Islet precursor cell (in vitro differentiated cells): Measurements from ENCODE around the gene RNF169.
A peak's percentile ranks its signal among the peaks of the same experiment; 100 is the strongest.
"Not testable (repeated sequence)": the region's sequence is repeated elsewhere in the genome, so short reads cannot be mapped to it uniquely, and the experiment has no call there.

Experiments used
- DNase-seq: peaks from one replicate; pipeline ENCODE4 v3.0.0-alpha.2; 2018

The RNF169 gene

GRCh38 chr11:74729397-74729796 is 19.3 kb upstream of the RNF169 start:
- DNase-seq: no peak

GRCh38 chr11:74730571-74731260 is 17.9 kb upstream of the RNF169 start:
- DNase-seq: peak; percentile 44

- DNase-seq: peak; percentile 64
Observed at GRCh38 chr11:74731301-74732094, 17.2 kb upstream of the RNF169 start, which contains the start of gene CHRDL2. CHRDL2 (minus strand) TSS chr11:74731426; CDS start chr11:74730888, 538 bp downstream.

- DNase-seq: no peak
Observed at GRCh38 chr11:74734559-74734925, 14.1 kb upstream of the RNF169 start.

GRCh38 chr11:74735365-74735928 is 13.2 kb upstream of the RNF169 start:
- DNase-seq: no peak

GRCh38 chr11:74736031-74736430 is 12.6 kb upstream of the RNF169 start:
- no peak for DNase-seq

- peak; percentile 74 for DNase-seq
Observed at GRCh38 chr11:74739546-74740270, 8.9 kb upstream of the RNF169 start.

- no peak for DNase-seq
Observed at GRCh38 chr11:74742070-74742469, 6.6 kb upstream of the RNF169 start.

- peak; percentile 26 for DNase-seq
Observed at GRCh38 chr11:74743640-74744039, 5.0 kb upstream of the RNF169 start.

GRCh38 chr11:74744277-74744676 is 4.4 kb upstream of the RNF169 start:
- DNase-seq: peak; percentile 19

- DNase-seq: no peak
Observed at GRCh38 chr11:74746868-74747267, 1.8 kb upstream of the RNF169 start.

GRCh38 chr11:74749127-74749964 is 697 bp downstream of the RNF169 start:
- DNase-seq: peak; percentile 79

GRCh38 chr11:74749965-74750296 is 1.3 kb downstream of the RNF169 start:
- DNase-seq: no peak

GRCh38 chr11:74750598-74750997 is 1.9 kb downstream of the RNF169 start:
- not testable (repeated sequence) for DNase-seq

- no peak for DNase-seq
Observed at GRCh38 chr11:74751303-74751702, 2.7 kb downstream of the RNF169 start.

GRCh38 chr11:74754507-74755252 is 6.0 kb downstream of the RNF169 start:
- no peak for DNase-seq

GRCh38 chr11:74755395-74755995 is 6.8 kb downstream of the RNF169 start:
- DNase-seq: no peak

GRCh38 chr11:74756571-74756970 is 7.9 kb downstream of the RNF169 start:
- DNase-seq: no peak

GRCh38 chr11:74766905-74767304 is 18.3 kb downstream of the RNF169 start:
- no peak for DNase-seq

- not testable (repeated sequence) for DNase-seq
Observed at GRCh38 chr11:74768172-74768651, 19.6 kb downstream of the RNF169 start.
